ENCODE measurements around the gene C14orf132. TPM values are rescaled to one million over a fixed set of nuclear protein-coding genes. Genes with fewer than 3 reads are reported as not detected.

Gene C14orf132
- total RNA-seq, 4 donors from 2014 or later = 3.0 to 13.5 (median 3.9) TPM

GRCh38 chr14:96088481-96088880 is 49.3 kb downstream of the C14orf132 start:
- H3K4me1 ChIP-seq = peaks cover 0 to 39% (median 5%) of the 10 kb centered on the region in 3 donors
- H3K4me3 ChIP-seq = no peak overlapping the region
- H3K9me3 ChIP-seq = no peaks in the 10 kb centered on the region
- H3K36me3 ChIP-seq = peaks cover 0 to 34% (median 3%) of the 10 kb centered on the region in 3 donors
- DNase-seq = no peak
- H3K27me3 ChIP-seq = no peaks in the 10 kb centered on the region
- 95% methylated on average over 8 of the region's 8 CpGs; no CpG with 5 or more reads in 1 of the 2 donors for WGBS, 2 donors
- H3K27ac ChIP-seq = no peak overlapping the region
- TF ChIP-seq POLR2A (IDR thresholded peaks at IDR 0.05) (no peak), CTCF (IDR thresholded peaks at IDR 0.05) (no peak)
- intact Hi-C loops (cut with DNase I) = no loop called here

GRCh38 chr14:96088911-96089310 is 49.7 kb downstream of the C14orf132 start:
- intact Hi-C loops (cut with DNase I) = no loop called here
- Histone ChIP-seq H3K27me3 (no peaks in the 10 kb centered on the region), H3K4me1 (peaks cover 0 to 35% (median 5%) of the 10 kb centered on the region in 3 donors), H3K4me3 (no peak overlapping the region), H3K27ac (no peak overlapping the region), H3K36me3 (peaks cover 0 to 34% (median 3%) of the 10 kb centered on the region in 3 donors), H3K9me3 (no peaks in the 10 kb centered on the region)
- DNase-seq = no peak
- TF ChIP-seq POLR2A (IDR thresholded peaks at IDR 0.05) (no peak), CTCF (IDR thresholded peaks at IDR 0.05) (no peak)
- 89% methylated on average over 7 of the region's 7 CpGs for WGBS, 2 donors

- Histone ChIP-seq H3K4me3 (no peak overlapping the region), H3K4me1 (peaks cover 0 to 31% (median 5%) of the 10 kb centered on the region in 3 donors), H3K36me3 (peaks cover 0 to 34% (median 3%) of the 10 kb centered on the region in 3 donors), H3K27ac (no peak overlapping the region), H3K9me3 (no peaks in the 10 kb centered on the region), H3K27me3 (peaks cover 0 to under 1% (median 0%) of the 10 kb centered on the region in 4 donors)
- TF ChIP-seq CTCF (IDR thresholded peaks at IDR 0.05) = no peak
- TF ChIP-seq POLR2A (IDR thresholded peaks at IDR 0.05) = no peak
- intact Hi-C loops (cut with DNase I) = no loop called here
- WGBS, 2 donors = 85% methylated on average over 3 of the region's 4 CpGs; no CpG with 5 or more reads in 1 of the 2 donors
- no peak for DNase-seq
These were observed 50.2 kb downstream of the C14orf132 start for GRCh38 chr14:96089401-96089800.

GRCh38 chr14:96090441-96091148 is 51.4 kb downstream of the C14orf132 start:
- no peak for TF ChIP-seq POLR2A (IDR thresholded peaks at IDR 0.05)
- no peak for TF ChIP-seq CTCF (IDR thresholded peaks at IDR 0.05)
- intact Hi-C loops (cut with DNase I) = no loop called here
- H3K27ac ChIP-seq = no peak overlapping the region
- WGBS, 2 donors = 45 to 55% methylated on average over 10 to 11 of the region's 12 CpGs
- peaks cover 0 to 7% (median 0%) of the 10 kb centered on the region in 4 donors for H3K27me3 ChIP-seq
- H3K9me3 ChIP-seq = no peaks in the 10 kb centered on the region
- H3K4me3 ChIP-seq = no peak overlapping the region
- DNase-seq = no peak
- peaks cover 0 to 34% (median 3%) of the 10 kb centered on the region in 3 donors for H3K36me3 ChIP-seq
- peaks cover 4 to 33% (median 13%) of the 10 kb centered on the region in 3 donors for H3K4me1 ChIP-seq

- intact Hi-C loops (cut with DNase I) = no loop called here
- no peak overlapping the region for H3K27ac ChIP-seq
- WGBS, 2 donors = 61 to 75% methylated on average over 10 to 14 of the region's 15 CpGs
These were observed 52.1 kb downstream of the C14orf132 start for GRCh38 chr14:96091149-96091693.

More at GRCh38 chr14:96091149-96091693, 52.1 kb downstream of the C14orf132 start:
- no peaks in the 10 kb centered on the region for H3K9me3 ChIP-seq
- peaks cover 10 to 35% (median 16%) of the 10 kb centered on the region in 3 donors for H3K4me1 ChIP-seq
- TF ChIP-seq CTCF (IDR thresholded peaks at IDR 0.05) = no peak
- no peak for TF ChIP-seq POLR2A (IDR thresholded peaks at IDR 0.05)
- H3K27me3 ChIP-seq = peaks cover 0 to 7% (median 0%) of the 10 kb centered on the region in 4 donors
- DNase-seq = no peak
- H3K36me3 ChIP-seq = peaks cover 0 to 34% (median 3%) of the 10 kb centered on the region in 3 donors
- H3K4me3 ChIP-seq = no peak overlapping the region

All from esophagus squamous epithelium (tissue), 5 donors.